Astrocyte (in vitro differentiated cells and primary cell): ENCODE data around the gene NLRP6. TPM values are rescaled to one million over a fixed set of nuclear protein-coding genes. Genes with fewer than 3 reads are reported as not detected.

ENCODE experiments used
- DNase-seq: peaks from one replicate; pipeline ENCODE4 v3.0.0-alpha.2; 2010; ENCODE audit warnings: low read depth
- FAIRE-seq: peaks from 2 replicates; lab custom pipeline; 2011; peaks lifted over from hg19 to GRCh38; lab: Jason Lieb, UNC
- H2AFZ ChIP-seq: 2 replicates; pipeline ENCODE4 v1.6.0; 2012; ENCODE audit warnings: low read depth, low read length, inconsistent platforms
- H3K27ac ChIP-seq: 2 replicates; pipeline ENCODE4 v1.5.1; 2011; ENCODE audit warnings: low read depth, low read length, inconsistent platforms
- H3K27me3 ChIP-seq: 2 replicates; pipeline ENCODE4 v1.6.0; 2011; ENCODE audit warnings: low read length, inconsistent platforms; ENCODE audit not compliant: insufficient read depth
- H3K36me3 ChIP-seq: 2 replicates; pipeline ENCODE4 v1.5.1; 2011; ENCODE audit warnings: low read length, inconsistent platforms; ENCODE audit not compliant: insufficient read depth
- H3K4me1 ChIP-seq: 2 replicates; pipeline ENCODE4 v1.5.1; 2011; ENCODE audit warnings: low read length, inconsistent platforms; ENCODE audit not compliant: insufficient read depth
- H3K4me2 ChIP-seq: 2 replicates; pipeline ENCODE4 v1.6.0; 2012; ENCODE audit warnings: low read length, inconsistent platforms
- H3K4me3 ChIP-seq: 2 replicates; pipeline ENCODE4 v1.5.1; 2011; ENCODE audit warnings: low read depth, mild to moderate bottlenecking, low read length, inconsistent platforms; ENCODE audit not compliant: insufficient read depth
- H3K79me2 ChIP-seq: 2 replicates; pipeline ENCODE4 v1.6.0; 2012; ENCODE audit warnings: mild to moderate bottlenecking, low read length, inconsistent platforms; ENCODE audit not compliant: insufficient read depth
- H3K9ac ChIP-seq: 2 replicates; pipeline ENCODE4 v1.6.0; 2012; ENCODE audit warnings: mild to moderate bottlenecking, low read length, inconsistent platforms
- H3K9me3 ChIP-seq: 2 replicates; pipeline ENCODE4 v1.5.1; 2012; ENCODE audit warnings: low read depth, mild to moderate bottlenecking, low read length, inconsistent platforms; ENCODE audit not compliant: insufficient read depth
- H4K20me1 ChIP-seq: 2 replicates; pipeline ENCODE4 v1.6.0; 2012; ENCODE audit warnings: low read length, inconsistent platforms; ENCODE audit not compliant: insufficient read depth
- H3K27ac Mint-ChIP-seq: one replicate; pipeline ENCODE4 v1.8.0; 2021; ENCODE audit warnings: mild to moderate bottlenecking, mixed read lengths; ENCODE audit not compliant: unreplicated experiment
- H3K27me3 Mint-ChIP-seq: one replicate; pipeline ENCODE4 v1.8.0; 2021; ENCODE audit warnings: low read depth, mixed read lengths; ENCODE audit not compliant: unreplicated experiment
- H3K36me3 Mint-ChIP-seq: one replicate; pipeline ENCODE4 v1.8.0; 2021; ENCODE audit warnings: low read depth, mixed read lengths; ENCODE audit not compliant: unreplicated experiment
- H3K4me1 Mint-ChIP-seq: one replicate; pipeline ENCODE4 v1.8.0; 2021; ENCODE audit warnings: low read depth, mixed read lengths; ENCODE audit not compliant: unreplicated experiment
- H3K4me3 Mint-ChIP-seq: one replicate; pipeline ENCODE4 v1.8.0; 2021; ENCODE audit warnings: mild to moderate bottlenecking, moderate library complexity, mixed read lengths; ENCODE audit not compliant: unreplicated experiment
- H3K9me3 Mint-ChIP-seq: one replicate; pipeline ENCODE4 v1.8.0; 2021; ENCODE audit warnings: mild to moderate bottlenecking, mixed read lengths; ENCODE audit not compliant: unreplicated experiment
- EZH2 ChIP-seq: IDR thresholded peaks from 2 replicates; pipeline ENCODE4 v1.6.1; 2012; ENCODE audit warnings: mild to moderate bottlenecking, low read length, inconsistent platforms; ENCODE audit not compliant: insufficient read depth
- total RNA-seq: library from RNA; stranded (reverse); gene quantifications from 2 replicates; pipeline ENCODE4 v1.2.1, GENCODE V29; 2021
- TF ChIP-seq, protein P1 (sequence below): IDR thresholded peaks from 2 replicates; pipeline ENCODE4 v1.5.1; 2011; ENCODE audit warnings: low read depth, mild to moderate bottlenecking, inconsistent platforms, low read length, moderate library complexity; ENCODE audit not compliant: insufficient read depth

The NLRP6 gene
- total RNA-seq, 1 donor from 2014 or later = not detected

DNA sequence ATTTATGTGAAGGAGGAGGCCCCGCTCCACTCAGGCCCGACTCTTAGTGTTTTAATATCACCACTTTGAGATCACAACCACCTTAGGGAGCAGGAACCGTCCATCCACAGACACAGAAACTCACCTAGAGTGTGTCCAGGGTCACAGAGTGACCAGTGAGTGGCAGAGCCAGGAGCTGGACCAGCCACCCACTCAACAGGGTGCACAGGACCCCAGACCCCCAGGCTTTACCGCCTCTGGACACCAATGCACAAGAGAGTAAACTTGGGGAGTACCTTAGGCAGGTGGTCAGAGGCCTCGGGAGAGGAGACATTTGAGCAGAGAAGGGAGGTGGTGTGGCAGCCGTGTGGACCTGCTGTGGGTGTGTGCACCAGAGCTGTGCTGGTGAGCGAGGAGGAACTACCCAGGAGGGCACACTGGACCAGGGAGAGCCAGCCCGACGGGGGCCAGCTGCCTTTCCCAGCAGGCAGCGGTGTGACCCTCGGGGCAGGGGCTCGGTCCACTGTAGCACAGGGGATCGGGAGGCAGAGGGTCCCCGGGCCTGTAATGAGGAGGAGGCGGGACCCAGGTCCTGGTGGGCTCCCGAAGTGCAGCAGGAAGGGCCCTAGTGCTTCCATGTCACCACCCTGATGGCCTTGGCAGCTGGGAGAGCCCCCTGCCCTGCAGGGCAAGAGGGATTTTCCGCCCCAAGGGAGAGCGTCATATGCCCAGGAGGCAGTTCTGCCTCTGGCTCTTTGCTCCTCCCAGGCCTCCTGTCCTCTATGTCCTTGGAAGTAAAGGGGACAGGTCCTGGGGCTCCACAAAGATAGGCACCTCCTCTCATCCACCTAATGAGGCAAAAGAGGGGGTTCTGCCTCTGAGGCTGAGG, 7.5 kb upstream of the NLRP6 start:
- FAIRE-seq = no peak
- Mint-ChIP-seq H3K27me3 (peaks cover 27% of the 10 kb centered on the region), H3K9me3 (peaks cover 7% of the 10 kb centered on the region)

DNA sequence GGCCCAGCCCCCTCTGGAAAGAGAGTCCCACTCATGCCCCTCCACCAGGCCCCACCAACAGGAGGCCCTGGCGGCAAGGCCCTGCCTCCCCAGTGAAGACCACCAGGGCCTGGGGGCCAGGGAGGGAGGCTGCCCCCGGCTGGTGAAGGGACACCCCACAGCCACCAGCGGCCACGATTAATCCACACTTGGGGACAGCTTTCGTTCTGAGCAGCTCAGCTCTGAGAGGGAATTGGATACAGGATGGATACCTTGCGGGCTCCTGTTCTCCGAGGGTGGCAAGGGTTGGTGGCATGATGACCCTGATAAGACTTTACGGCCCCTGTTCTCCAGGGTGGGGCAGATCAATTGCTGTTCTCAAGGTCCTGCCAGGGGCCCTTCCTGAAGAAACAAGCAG, 6.9 kb upstream of the NLRP6 start:
- TF ChIP-seq EZH2 = no peak
- TF ChIP-seq, protein P1, sequence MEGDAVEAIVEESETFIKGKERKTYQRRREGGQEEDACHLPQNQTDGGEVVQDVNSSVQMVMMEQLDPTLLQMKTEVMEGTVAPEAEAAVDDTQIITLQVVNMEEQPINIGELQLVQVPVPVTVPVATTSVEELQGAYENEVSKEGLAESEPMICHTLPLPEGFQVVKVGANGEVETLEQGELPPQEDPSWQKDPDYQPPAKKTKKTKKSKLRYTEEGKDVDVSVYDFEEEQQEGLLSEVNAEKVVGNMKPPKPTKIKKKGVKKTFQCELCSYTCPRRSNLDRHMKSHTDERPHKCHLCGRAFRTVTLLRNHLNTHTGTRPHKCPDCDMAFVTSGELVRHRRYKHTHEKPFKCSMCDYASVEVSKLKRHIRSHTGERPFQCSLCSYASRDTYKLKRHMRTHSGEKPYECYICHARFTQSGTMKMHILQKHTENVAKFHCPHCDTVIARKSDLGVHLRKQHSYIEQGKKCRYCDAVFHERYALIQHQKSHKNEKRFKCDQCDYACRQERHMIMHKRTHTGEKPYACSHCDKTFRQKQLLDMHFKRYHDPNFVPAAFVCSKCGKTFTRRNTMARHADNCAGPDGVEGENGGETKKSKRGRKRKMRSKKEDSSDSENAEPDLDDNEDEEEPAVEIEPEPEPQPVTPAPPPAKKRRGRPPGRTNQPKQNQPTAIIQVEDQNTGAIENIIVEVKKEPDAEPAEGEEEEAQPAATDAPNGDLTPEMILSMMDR = no peak
- DNase-seq (no peak), FAIRE-seq (no peak)
- Histone ChIP-seq H2AFZ (no peak overlapping the region), H3K9me3 (no peaks in the 10 kb centered on the region), H4K20me1 (no peaks in the 10 kb centered on the region), H3K4me3 (no peak overlapping the region), H3K27me3 (peaks cover 22% of the 10 kb centered on the region), H3K4me2 (no peak overlapping the region), H3K79me2 (no peaks in the 10 kb centered on the region), H3K4me1 (no peaks in the 10 kb centered on the region), H3K36me3 (no peaks in the 10 kb centered on the region), H3K9ac (no peak overlapping the region), H3K27ac (no peak overlapping the region)
- Mint-ChIP-seq H3K27ac (no peak overlapping the region), H3K4me3 (no peak overlapping the region), H3K36me3 (no peaks in the 10 kb centered on the region), H3K4me1 (no peaks in the 10 kb centered on the region), H3K9me3 (peaks cover 10% of the 10 kb centered on the region), H3K27me3 (peaks cover 27% of the 10 kb centered on the region)

More for the DNA sequence above, 7.5 kb upstream of the NLRP6 start:
- Histone ChIP-seq H3K9ac (no peak overlapping the region), H4K20me1 (no peaks in the 10 kb centered on the region), H2AFZ (no peak overlapping the region), H3K36me3 (no peaks in the 10 kb centered on the region), H3K9me3 (no peaks in the 10 kb centered on the region), H3K4me1 (no peaks in the 10 kb centered on the region), H3K27me3 (peaks cover 19% of the 10 kb centered on the region), H3K4me2 (no peak overlapping the region), H3K27ac (no peak overlapping the region), H3K4me3 (no peak overlapping the region), H3K79me2 (no peaks in the 10 kb centered on the region)
- Mint-ChIP-seq H3K4me3 (no peak overlapping the region), H3K27ac (no peak overlapping the region), H3K36me3 (no peaks in the 10 kb centered on the region), H3K4me1 (no peaks in the 10 kb centered on the region)
- TF ChIP-seq EZH2 = no peak
- TF ChIP-seq, protein P1 = no peak
- no peak for DNase-seq
